ENCODE measurements around the gene FOXN1.

Gene FOXN1

GRCh38 chr17:28526381-28526780, 20.2 kb downstream of the FOXN1 start:
- DNase-seq (ENCODE audit: low spot score) = no peak

GRCh38 chr17:28527181-28527681, 21.1 kb downstream of the FOXN1 start:
- no peak for DNase-seq (ENCODE audit: low spot score)

- no peak for DNase-seq (ENCODE audit: low spot score)
These were observed 21.7 kb downstream of the FOXN1 start for GRCh38 chr17:28527859-28528258.

GRCh38 chr17:28528327-28529012, 22.3 kb downstream of the FOXN1 start:
- no peak for DNase-seq (ENCODE audit: low spot score)

GRCh38 chr17:28529013-28529400, 22.9 kb downstream of the FOXN1 start:
- DNase-seq (ENCODE audit: low spot score) = no peak

GRCh38 chr17:28530250-28530649, 24.1 kb downstream of the FOXN1 start:
- no peak for DNase-seq (ENCODE audit: low spot score)

- DNase-seq (ENCODE audit: low spot score) = no peak
These were observed 24.8 kb downstream of the FOXN1 start for GRCh38 chr17:28530926-28531325.

- no peak for DNase-seq (ENCODE audit: low spot score)
These were observed 26.2 kb downstream of the FOXN1 start for GRCh38 chr17:28532050-28532960.

- no peak for DNase-seq (ENCODE audit: low spot score)
These were observed 27.1 kb downstream of the FOXN1 start for GRCh38 chr17:28533091-28533807.

- no peak for DNase-seq (ENCODE audit: low spot score)
These were observed 28.7 kb downstream of the FOXN1 start for GRCh38 chr17:28534740-28535375.

GRCh38 chr17:28536532-28537218, 30.5 kb downstream of the FOXN1 start:
- no peak for DNase-seq (ENCODE audit: low spot score)

GRCh38 chr17:28537219-28537610, 31.1 kb downstream of the FOXN1 start:
- DNase-seq (ENCODE audit: low spot score) = no peak

GRCh38 chr17:28538296-28538895, 32.2 kb downstream of the FOXN1 start:
- no peak for DNase-seq (ENCODE audit: low spot score)

- DNase-seq (ENCODE audit: low spot score) = no peak
These were observed 34.1 kb downstream of the FOXN1 start for GRCh38 chr17:28540231-28540630.

- DNase-seq (ENCODE audit: low spot score) = no peak
These were observed 35.3 kb downstream of the FOXN1 start for GRCh38 chr17:28541439-28541838.

- no peak for DNase-seq (ENCODE audit: low spot score)
These were observed 38.4 kb downstream of the FOXN1 start for GRCh38 chr17:28544402-28545140.

- DNase-seq (ENCODE audit: low spot score) = no peak
These were observed 39.0 kb downstream of the FOXN1 start for GRCh38 chr17:28545141-28545503.

GRCh38 chr17:28545787-28546415, 39.8 kb downstream of the FOXN1 start:
- no peak for DNase-seq (ENCODE audit: low spot score)

- DNase-seq (ENCODE audit: low spot score) = no peak
These were observed 41.0 kb downstream of the FOXN1 start for GRCh38 chr17:28547096-28547622.
